Measurements from ENCODE around the gene NOTCH2.

The NOTCH2 gene

DNA sequence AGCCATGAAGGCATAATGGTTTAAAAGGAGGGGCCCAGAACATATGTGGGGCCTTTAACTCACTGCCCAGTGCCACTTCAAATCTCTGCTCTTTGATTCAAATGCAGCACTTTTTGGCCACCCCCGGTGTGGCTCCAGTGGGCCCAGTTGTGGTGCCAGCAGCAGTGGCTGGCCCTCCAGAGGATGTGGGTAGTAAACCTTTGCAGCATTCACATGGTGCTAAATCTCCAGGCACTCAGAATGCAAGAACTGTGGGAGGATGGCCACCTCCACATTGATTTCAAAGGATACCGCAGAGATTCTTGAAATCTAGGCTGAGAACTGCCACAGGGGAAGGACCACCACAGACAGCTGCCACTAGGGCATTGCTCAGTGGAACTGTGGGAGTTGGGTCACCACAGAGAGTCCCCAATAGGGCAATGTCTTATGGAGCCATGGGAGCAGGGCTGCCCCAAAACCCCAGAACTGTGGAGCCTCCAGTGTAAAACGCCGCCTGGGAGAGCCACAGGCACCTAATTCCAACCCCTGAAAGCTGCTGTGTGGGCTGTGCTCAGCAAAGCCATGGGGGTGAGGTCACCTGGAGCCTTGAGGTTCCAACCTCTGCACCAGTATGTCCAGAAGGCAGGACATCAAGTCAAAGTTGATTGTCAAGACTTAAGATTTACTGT is 166.6 kb downstream of the NOTCH2 start:
- no peak for DNase-seq

DNA sequence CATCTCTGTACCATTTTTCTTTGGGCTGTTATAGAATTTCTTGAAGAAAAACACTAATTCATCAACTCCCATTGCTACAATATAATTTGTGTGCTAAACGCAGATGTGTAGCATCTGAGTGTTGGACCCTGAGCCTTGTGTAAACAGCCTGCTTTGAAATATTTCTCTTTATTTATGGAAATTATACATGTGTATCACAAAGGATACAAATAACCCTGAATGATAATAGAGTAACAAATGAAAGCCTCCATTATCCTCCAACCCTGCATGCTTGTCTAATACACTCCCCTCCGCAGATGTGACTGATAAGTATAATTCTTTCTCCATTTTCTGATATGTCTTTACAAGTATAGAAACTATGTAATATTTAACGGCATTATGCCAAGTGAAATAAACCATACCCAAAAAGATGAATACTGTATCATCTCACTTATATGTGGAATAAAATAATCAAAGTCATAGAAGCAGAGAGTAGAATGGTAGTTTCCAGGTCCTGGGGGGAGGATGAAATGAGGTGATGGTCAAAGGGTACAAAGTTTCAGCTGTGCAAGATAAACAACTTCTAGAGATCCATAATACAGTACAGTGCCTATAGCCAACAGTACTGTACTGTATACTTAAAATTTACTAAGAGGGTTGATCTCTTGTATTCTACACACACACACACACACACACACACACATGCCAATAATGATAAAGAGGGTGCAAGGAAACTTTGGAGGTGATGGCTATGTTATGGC is 170.3 kb downstream of the NOTCH2 start:
- DNase-seq: peak; percentile 13

DNA sequence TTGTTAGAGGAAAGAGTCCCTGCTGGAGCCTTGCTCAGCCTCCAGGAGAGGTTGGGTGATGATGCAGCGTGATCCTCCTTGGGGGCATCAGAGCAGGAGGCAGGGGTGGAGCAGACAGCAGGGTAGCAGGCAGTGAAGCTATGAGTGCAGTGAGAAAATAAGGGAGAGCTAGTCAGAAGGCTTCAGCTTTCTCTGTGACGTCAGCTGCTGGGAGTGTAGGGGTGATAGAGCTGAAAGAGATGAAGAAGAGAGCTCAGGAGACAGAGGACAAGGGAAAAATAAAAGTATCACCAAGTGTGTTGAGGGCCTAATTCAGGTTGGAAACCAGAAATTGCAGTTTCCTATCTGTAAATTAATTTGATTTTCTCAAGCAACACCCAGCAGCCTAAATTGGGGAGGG is 170.9 kb downstream of the NOTCH2 start:
- DNase-seq: no peak

DNA sequence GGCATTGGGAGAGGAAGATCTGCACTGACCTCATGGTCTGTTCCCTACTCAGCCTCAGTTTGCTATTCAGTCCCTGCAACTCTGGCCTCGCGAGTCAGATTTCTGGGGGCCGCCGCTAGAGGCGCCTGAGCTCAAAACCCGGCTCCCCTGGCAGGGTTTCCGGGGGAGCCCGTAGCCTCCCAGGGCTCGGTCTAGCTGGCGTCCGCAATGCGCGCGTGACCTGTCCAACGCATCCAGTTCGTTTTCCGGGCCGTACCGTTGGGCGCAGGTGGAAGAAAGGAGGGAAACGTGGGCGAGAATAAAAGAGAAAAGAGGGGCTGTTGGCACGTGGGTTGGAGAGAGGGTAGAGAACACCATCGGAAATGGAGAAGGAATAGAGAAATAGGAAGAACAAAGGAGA is 173.2 kb downstream of the NOTCH2 start, which contains the start of gene ADAM30:
ADAM30 (minus strand) TSS at position 213 of the 400 bp plus-strand sequence; CDS start at position 34, 179 bp downstream.
- DNase-seq: no peak

DNA sequence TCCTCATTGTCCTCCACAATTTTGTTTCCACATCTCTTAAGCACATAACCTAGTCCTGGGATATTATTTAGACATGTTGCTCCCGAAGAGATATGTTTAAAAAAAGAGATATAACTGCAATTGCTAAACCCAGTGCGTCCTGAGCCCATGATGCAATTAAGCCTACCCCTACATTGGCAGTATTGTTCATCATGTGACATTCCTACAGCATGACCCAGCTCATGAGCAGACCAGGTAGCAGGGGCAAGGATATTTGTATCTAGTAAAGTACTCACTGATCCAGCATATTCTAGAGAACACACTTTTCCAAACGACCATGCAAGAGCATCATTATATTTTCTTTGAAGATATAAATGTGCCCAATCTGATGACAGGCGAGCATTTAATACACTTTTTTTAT is 174.4 kb downstream of the NOTCH2 start:
- DNase-seq: no peak

DNA sequence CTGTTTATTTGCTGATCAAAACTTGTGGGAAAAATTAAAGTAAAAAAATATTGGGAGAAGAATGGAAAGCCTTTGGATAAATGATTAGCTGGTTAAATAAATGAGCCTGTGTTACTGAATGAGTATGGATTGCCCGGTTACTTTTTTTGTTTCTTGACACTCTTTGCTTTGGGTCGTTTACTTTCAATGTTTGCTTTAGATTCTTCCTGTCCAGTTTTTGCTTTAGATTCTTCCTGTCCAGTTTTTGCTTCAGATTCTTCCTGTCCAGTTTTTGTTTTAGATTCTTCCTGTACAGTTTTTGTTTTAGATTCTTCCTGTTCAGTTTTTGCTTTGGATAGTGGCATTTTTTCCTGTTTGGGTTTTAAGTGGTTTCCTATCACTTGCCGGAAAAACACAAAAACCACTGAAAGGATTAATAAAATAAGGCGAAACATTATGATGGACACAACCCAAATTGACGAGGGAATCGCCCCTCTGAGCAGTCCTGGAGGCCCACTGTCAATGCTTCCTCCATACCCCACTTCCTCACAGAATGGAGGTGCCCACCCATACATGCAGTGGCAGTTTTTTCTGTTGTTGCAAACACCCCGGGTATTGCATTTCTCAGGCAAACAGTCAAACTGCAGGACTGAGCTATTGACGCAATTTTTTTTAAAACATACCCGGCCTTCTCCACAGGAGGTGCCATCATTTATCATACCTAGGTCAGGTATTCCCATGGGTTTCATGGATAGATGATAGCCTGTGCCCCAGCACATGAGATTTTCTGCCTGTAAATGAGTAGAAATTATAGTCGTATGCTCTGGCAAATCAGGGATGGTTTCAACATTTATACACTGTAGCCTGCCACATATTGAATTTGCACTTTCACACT is 175.4 kb downstream of the NOTCH2 start:
- DNase-seq: no peak

DNA sequence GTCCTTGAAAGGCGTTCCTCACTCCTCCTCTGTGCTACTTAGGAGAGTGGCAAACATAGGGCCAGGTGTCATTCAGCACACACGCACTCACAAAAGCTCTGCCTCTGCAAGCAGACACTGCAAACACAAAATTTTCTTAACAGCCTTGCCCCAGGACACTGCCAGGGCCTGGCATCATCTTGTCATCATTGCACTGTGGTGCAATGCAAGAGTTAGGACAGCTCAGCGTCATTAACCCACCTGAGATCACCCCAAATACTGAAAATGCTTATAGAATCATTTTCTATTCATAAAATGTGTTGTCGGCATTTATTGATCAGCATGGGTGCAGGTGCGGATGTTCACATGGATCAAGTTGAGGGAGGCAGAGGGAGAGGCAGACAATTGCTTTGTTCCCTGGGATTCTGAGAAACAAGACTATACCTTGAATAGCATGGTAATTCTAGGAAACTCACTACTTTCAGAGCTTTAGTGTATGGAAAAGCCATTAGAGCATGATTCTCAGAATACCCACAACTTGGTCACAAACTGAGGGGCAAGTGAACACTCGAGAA is 176.1 kb downstream of the NOTCH2 start:
- DNase-seq: no peak

DNA sequence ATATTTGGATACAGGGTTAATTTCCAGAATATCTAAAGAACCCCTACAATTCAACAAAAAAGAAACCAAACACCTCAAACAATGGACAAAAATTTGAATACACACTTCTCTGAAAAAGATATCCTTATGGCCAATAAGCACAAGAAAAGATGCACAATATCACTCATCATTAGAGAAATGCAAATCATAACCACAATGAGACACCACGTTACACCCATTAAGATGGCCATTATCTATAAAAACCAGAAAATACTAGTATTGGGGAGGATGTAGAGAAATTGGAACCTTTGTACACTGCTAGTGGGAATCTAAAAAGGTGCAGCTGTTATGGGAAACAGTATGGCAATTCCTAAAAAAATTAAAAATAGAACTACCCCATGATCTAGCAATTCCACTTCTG is 178.1 kb downstream of the NOTCH2 start:
- no peak for DNase-seq

DNA sequence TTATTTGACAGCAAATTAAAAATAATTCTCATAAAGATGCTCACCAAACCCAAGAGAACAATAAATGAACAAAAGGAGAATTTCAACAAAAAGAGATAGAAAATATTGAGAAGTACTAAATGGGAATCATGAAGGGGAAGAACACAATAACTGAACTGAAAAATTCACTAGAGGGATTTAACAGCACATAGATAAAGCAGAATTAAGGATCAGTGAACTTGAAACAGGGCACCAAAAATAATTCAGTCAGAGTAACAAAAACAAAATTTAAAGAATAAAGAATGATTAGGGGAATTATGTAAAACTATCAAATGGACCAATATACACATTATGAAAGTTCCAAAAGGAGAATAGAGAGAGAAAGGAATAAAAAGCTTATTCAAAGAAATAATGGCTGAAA is 181.0 kb downstream of the NOTCH2 start:
- DNase-seq: no peak

DNA sequence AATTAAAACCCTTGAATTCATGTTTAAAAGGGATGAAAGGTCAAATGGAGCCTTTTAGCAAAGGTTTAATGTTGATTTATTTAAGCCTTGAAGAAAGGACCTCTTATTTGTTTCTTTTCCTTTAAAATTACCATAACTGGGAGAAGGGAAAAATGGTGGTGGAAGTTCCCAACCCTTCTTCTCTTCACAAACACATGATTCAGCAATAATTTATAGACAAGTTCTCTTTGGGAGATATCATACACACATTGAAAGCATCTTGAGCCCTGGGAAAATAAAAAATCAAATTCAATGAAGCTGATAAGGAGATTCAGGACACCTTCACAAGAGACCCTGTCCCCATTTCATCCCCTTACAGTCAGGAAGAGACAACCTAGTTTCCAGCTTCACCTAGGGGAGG is 182.0 kb downstream of the NOTCH2 start:
- DNase-seq: no peak

DNA sequence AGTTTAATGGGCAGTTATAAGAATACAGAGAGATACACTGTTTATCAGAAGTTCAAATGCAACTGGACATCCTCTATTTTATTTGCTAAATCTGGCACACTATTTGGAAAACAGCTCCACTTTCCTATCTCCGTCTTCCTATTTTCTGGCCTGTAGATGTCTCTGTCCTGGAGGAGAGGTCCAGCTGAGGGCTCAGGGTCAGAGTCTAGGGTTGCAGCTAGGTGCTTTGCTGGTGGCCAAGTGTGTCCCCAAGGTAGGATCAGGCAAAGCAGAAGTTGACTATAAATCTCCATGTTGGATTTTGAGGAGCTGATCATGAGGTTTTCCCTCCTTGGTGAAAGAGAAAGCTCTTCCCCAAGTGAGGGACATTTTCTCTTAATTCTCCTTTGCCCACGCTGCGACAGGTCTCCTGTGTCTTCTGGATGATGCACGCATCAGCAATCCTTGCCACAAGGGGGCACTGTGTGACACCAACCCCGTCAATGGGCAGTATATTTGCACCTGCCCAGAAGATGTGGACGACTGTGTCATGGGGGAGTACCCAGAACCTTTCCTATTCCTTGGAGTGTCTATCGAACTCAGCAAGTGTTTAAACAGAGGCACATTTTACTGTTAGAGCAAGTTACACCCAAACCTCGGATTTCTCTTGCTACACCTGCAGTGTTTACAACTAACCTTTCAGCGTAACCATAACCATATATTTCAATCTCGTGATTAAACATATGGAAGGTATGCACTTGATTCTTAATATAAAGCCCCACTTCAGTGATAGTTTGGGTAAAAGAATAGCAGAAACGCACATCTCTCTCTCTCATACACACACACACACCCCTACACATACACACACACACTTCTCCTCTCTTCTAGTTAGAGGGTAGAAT is 183.3 kb downstream of the NOTCH2 start:
- peak; percentile 50 for DNase-seq

DNA sequence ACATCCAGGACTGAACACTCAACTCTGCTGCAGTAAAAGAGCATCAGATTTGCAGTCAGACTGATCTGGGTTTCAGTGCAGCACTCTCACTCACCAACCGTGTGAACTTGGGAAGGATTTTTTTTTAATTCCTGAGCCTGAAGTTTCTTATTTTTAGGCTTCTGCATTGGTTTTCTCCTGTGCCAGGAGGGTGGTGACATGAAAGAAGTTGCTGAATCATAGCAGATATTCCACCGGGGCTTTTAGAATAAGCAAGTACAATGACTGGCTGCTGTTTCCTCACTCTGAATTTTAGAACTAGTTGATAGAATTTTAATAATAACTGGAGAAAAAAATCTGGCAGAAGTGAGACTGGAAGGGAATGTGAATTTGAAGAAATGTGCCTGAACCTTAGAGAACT is 184.8 kb downstream of the NOTCH2 start:
- no peak for DNase-seq

DNA sequence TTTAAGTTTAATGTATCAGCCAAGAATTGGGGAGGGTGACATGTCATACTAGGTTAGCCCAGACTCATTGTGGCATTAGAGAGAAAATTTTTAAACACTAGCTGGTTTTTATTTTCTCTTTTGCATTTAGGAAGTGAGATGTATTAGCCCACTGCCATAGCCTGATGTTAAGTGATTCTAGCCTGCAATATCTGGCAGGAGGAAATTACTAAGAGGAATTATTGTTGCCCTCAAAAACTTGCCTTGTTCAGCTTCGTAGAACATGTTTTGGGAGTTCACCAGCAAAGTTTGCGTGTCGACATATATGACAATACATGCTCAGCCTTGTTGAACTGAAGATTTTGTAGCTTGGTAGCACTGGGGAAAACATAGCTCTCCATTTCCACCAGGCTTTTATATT is 185.6 kb downstream of the NOTCH2 start:
- no peak for DNase-seq

DNA sequence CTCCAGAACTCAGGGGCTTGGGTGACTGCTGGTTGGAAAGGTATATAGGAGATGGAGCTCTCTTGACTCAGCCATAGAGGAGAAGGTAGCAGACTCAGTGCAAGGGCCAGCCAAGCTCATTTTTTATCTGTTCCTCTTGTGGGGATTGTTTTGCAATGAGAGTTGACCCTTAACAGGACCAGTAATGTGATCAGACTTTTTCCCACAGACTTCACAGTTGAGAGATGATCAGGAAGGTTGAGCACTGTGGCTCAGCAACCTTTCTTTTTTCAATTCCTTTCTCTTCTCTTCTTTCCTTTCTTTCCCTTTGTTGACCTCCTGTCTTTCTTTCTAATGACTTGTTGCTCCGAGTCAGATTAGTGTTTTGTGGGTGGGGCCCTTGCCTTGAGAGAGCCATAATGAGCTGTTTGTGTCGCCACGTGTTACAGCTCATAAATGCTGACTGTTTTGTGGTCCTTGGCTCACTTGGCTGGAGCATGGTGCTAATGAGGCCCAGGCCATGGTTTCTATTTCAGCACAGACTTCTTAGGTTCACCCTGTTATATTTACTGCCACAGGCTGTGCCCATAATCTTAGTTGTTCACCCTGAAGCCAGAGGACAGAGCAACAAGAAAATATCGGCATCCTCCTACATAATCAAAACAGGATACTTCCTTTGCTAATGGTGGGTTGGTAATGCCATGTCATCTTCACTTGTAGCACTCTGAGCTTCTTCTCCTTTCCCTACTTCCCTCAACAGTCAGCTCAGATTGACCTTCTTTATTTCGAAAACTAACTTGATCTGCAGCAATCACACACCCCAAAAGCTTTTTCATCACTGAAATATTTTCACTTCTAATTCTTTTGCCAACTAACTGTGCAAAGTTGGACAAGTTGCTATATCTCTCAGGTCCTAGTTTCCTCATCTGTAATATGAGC is 187.1 kb downstream of the NOTCH2 start:
- no peak for DNase-seq

DNA sequence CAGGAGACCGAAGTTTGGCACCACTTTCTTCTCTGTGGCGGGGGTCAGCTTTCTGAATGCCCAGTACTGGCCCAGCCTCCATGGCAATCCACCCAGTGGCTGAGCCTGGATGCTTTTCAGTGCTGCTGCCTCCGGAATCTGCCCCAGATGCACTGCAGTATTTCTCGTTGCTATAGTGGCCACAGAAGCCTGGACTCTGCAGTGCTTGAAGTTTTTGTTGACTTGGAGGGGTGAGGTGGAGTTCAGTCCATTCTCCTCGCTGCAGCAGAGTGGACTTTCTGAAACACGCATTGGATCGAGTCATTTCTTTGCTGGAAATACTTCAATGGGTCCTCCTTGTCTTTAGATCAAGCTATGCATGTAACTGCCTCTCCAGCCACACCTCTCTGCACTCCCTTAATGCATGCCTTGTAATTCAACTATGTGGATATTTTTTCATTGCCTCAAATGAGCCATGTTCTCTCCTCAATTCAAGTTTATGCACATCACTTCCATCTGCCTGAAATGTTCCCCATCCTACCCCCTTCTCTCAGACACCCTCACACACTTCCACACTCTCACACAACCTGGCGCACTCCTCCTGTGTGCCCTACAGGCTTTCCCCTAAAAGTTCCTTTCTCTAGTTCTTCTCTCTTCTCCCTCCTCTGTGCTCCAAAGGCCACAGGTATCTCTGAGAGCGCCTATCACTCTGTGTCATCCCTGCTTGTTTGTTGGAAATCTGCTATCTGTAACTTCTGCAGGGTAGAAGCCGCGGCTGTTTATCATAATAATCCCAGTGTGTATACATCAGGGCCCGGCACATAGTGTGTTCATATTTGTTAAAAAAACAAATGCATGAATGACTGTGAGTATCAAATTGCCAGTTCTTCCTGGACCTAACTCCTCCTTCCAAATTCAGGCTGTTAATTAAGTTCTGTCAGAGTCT is 189.7 kb downstream of the NOTCH2 start:
- no peak for DNase-seq

DNA sequence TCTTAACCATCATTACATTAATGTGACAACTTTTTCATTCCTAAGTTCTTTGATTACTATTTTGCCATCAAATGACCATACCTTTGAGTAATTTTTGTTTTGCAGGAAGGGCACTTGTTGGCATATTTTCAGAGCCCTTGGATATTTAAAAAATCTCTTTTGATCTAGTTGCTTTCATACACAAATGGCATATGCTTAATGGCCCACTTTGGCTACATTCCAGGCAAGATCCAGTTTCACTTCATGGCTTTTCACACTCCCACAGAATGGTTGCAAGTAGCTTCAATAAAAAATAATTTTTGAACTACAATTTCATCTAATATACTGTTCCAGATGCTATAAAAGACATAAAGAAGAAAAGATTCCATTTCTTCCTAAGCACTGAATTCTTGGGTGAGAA is 191.3 kb downstream of the NOTCH2 start:
- peak; percentile 20 for DNase-seq

DNA sequence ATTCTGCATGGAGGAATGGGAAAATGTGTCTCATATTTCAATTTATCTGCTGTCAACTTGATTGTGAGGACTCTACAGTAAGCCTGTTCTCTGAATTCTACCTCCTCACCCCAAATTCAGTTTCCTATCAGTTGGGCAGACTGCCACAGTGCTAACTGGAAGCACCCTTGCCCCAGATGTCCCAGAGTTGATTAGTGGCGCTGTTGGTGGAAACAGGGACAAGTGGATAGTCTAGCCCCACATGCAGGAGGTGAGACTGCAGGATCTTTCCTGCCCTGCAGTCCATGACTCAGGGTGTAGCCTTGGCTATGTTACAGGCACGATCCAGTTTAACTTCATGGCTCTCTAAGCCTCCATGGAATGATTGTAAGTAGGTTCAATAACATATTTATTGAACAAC is 195.3 kb downstream of the NOTCH2 start:
- no peak for DNase-seq

DNA sequence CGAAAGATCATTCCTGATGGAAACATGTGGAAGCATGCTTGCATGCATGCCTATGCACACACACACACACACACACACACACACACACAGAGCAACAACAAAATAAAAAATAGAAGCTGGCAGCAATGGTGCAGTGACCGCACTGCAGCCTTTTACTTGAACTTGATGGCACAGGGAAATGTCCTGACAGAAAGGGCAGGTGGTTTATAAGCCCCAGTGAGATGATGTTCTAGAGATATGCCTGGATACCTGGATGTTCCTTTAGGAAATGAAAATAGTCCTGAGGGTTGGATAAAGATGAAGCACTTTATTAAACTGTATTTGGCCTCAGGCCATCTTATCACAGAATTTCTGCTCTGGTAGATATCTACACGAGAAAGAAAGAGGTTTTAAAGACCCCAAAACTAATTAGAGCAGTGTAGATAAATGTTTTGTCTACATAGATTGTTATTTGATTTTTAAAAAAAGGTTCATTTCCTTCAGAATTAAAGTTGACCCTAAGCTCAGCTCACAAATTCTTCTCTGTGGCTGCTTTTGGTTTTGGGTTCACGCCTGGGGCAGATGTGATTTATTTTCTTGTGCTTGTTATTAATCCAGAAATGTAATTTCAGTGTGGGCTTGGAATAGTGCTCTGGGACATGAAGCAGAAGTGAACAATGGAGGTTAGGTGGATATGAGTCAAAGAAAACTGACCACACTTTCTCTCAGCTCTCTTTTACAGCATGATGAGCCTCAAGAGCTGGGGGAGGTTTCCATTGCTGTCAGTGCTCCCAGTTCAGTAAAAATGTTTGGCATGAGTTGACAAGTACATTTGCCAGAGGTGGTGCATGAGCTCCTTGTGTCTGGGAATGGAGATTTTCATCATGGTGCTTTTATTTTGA is 196.1 kb downstream of the NOTCH2 start:
- no peak for DNase-seq

DNA sequence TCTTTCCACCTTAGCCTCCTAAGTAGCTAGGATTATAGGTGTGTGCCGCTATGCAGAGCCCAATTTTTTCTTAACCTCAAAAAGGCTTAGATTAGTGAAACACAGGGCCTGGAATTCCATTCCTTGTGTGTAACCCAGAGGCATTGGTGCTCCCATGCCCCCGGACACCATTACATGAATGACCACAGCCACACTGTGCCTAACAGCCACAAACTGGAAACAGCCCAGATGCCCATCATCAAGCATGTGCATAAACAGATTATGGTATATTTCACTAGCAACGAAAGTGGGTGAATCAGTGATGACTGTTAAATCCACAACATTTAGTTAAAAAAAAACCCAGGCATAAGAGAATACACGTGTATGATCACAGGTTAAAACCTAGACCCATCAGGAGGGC is 197.6 kb downstream of the NOTCH2 start:
- DNase-seq: no peak

Data from COR-L47 (cell line).